Activated CD4-positive, alpha-beta T cell treated with anti-CD3 and anti-CD28 coated beads for 1 hour (primary cell): ENCODE measurements around the gene ESRRA.

Source experiments
- DNase-seq: peaks from one replicate; pipeline ENCODE4 v3.0.0-alpha.2; 2020

The ESRRA gene

DNA sequence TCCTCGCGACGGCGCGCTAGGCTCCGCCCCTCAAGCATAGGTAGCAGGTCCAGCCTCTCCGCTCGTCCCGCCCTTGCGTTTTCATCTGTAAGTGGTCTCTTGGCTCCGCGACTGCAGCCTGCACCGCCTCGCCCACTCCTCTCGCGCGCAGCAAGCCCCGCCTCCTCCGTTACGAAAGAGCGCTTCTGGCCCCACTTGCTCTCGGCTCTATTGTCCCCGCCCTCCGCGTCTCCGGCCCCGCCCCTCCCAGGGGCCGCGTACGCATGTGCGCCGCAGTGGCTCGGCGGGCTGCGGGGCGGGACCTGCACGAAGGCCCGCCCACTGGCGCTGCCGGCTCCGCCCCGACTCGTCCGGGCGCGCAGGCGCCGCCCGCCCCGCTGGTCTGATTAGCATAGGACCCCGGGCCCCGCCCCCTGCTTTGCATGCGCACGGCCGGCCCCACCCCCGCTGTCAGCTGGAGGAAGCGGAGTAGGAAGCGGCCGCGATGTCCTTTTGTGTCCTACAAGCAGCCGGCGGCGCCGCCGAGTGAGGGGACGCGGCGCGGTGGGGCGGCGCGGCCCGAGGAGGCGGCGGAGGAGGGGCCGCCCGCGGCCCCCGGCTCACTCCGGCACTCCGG lies at the start of gene ESRRA:
TSS of gene ESRRA (plus strand) at position 450 of the 616 bp plus-strand sequence. CDS start 1,656 bp downstream, outside the sequence.
- DNase-seq, result peak; percentile 100

DNA sequence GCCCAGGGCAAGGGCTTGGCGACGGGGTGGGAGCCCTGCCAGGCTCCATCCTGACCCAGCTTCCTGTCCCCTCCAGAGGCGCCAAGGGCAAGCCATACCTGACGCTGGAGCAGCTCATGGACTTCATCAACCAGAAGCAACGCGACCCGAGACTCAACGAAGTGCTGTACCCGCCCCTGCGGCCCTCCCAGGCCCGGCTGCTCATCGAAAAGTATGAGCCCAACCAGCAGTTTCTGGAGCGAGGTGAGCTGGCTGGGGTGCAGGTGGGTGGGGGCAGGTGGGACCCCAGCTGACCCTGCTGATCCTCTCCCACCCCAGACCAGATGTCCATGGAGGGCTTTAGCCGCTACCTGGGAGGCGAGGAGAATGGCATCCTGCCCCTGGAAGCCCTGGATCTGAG lies 49.0 kb upstream of the ESRRA start:
- no peak for DNase-seq

DNA sequence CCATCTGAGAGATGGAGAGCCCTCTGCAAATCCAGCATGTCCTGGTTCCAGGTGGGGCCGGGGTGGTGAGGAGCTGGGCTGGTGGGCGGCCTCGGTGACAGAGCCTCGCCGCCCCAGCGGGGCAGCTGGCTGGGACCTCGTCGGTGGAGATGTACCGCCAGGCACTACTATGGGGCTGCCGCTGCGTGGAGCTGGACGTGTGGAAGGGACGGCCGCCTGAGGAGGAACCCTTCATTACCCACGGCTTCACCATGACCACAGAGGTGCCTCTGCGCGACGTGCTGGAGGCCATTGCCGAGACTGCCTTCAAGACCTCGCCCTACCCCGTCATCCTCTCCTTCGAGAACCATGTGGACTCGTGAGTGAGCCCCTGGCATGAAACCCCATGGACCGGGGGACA lies 47.0 kb upstream of the ESRRA start:
- no peak for DNase-seq

DNA sequence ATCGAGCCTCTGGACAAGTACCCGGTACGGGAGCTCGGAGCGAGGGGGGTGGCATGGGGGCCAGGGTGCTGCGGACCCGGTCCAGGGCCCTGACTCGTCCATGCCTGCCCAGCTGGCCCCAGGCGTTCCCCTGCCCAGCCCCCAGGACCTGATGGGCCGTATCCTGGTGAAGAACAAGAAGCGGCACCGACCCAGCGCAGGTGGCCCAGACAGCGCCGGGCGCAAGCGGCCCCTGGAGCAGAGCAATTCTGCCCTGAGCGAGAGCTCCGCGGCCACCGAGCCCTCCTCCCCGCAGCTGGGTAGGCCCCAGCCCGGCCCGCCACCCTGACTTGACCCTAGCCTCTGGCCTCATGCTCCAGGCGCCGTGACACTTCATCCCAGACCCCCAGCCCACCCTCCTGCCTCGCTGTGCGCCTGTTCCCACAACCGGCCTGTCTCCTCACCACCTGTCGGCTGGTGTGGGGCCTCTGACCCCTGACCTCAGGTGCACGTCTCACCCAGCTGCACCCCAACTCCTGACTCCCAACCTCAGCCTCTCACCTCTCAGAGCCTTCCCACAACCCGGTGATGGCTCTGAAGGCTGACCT lies 46.3 kb upstream of the ESRRA start:
- no peak for DNase-seq

DNA sequence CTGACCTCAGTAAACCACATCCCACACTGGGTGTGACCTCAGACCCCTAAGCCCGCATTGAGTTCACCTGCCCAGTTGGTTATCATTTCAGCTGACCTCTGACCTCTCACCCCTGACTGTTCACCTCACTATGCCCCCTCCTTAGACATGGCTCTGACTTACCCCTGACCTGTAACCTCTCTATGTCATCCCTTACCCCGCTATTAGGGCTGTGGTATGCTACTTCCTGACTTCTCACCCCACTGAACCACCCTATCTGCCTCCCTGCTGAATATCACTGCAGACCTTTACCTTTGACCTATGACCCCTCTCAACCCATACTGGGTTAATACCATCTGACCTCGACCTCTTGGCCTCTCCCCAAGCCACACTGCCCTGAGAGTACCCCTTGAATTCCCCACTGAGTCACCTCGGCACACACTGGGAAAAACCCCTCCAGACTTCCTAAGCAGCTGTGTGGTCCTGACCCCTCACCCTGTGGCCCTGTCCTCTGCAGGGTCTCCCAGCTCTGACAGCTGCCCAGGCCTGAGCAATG lies 45.7 kb upstream of the ESRRA start:
- no peak for DNase-seq

DNA sequence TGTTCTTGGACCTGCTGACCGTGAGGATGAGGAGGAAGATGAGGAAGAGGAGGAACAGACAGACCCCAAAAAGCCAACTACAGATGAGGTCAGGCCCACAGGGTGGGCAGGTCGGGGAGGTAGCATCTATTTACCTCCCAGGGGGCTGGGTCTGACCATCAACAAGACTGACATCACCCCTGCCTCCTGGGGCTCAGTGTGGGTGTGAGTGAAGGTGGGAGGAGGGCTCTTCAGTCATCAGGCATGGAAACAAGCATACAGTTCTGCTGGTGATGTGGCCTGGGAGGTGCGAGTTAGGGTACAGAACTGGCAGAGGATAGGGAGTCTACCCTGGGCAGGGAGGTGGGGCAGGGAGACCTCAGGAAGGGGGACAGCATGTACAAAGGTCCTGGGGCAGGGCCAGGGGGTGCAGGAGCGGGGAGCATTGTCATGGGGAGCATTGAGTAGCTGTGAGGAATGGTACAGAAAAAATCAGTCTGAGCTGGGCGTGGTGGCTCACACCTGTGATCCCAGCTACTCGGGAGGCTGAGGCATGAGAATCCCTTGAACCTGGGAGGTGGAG lies 45.1 kb upstream of the ESRRA start:
- no peak for DNase-seq

DNA sequence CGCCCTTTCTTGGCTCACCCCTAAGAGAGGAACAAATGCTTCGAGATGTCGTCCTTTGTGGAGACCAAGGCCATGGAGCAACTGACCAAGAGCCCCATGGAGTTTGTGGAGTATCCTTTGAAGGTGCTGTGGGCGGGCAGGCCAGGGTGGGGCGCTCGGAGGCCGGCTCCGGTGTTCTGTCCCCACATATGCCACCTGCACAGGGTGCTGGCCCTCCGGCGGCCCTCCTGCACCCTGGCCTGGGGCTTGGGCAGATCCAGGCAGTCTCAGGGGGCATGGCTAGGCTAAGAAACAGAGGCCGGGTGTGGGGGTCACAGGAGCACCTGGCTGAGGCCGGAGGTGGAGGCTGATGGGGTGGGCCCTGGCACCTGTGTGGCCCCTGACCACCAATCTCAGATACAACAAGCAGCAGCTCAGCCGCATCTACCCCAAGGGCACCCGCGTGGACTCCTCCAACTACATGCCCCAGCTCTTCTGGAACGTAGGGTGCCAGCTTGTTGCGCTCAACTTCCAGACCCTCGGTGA lies 43.7 kb upstream of the ESRRA start:
- no peak for DNase-seq

DNA sequence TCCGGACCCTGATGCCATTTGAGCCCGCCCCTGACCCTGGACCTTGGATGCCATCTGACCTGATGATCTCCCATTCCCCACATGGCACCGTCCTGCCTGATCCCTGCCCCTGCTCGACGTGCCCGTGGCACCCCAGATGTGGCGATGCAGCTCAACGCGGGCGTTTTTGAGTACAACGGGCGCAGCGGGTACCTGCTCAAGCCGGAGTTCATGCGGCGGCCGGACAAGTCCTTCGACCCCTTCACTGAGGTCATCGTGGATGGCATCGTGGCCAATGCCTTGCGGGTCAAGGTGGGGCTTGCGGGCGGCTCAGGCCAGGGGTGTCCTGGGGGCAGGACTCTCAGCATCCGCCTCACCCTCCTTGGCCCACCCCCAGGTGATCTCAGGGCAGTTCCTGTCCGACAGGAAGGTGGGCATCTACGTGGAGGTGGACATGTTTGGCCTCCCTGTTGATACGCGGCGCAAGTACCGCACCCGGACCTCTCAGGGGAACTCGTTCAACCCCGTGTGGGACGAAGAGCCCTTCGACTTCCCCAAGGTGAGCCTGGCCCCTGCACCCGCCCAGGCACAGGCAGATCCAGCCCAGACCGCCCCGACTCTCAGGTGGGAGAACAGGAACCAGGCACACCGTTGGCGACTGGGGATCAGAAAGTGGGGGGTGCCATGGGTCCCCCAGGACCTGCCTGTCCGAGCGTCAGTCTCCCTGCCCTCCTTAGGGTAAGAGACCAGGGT lies 42.9 kb upstream of the ESRRA start:
- no peak for DNase-seq

DNA sequence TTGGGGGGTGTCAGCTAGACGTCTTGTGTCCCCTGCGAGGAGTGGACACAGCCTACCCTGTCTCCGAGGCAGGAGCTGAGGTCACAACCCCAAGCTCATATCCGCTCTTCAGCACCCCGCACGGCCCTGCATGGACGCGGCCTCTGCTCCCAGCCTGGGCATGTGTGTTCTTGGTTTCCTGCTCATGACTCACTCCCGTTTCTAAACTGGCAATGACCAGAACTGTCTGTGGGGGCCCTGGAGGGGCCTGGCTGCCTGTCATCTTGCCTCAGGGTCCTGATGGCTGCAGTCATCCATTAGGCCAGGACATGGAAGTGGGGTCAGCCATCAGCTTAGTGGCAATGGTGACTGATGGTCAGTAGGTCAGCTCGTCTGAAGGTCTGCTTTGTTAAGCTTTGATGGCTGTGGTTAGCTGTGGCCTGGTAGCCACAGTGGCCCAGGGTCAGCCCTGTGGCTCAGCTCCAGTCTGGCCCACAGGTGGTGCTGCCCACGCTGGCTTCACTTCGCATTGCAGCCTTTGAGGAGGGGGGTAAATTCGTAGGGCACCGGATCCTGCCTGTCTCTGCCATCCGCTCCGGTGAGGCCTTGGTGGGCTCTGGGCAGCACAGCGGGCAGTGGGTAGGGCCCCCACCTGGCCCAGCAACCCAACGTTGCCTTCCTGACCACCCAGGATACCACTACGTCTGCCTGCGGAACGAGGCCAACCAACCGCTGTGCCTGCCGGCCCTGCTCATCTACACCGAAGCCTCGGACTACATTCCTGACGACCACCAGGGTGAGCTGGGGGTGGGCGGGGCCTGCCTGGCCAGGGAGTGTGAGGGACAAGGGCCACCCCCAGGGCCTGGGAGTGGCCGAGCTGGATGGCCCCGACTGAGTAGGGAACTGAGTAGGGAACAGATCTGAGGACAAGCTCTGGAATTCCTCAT lies 42.0 kb upstream of the ESRRA start:
- DNase-seq, result no peak

DNA sequence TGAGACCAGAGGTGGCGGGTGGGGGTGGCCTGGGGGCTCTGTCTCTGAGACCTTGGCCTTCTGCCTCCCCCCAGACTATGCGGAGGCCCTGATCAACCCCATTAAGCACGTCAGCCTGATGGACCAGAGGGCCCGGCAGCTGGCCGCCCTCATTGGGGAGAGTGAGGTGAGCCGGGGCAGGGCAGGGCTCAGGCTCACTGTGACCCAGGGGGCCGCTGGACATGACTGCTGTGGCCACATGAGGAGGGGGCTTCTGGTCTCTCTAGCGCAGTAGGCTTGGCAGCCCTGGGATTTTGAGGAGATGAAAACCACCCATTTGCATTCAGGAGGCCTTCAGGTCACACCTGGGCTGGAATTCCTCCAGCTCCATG lies 41.4 kb upstream of the ESRRA start:
- DNase-seq, result no peak

DNA sequence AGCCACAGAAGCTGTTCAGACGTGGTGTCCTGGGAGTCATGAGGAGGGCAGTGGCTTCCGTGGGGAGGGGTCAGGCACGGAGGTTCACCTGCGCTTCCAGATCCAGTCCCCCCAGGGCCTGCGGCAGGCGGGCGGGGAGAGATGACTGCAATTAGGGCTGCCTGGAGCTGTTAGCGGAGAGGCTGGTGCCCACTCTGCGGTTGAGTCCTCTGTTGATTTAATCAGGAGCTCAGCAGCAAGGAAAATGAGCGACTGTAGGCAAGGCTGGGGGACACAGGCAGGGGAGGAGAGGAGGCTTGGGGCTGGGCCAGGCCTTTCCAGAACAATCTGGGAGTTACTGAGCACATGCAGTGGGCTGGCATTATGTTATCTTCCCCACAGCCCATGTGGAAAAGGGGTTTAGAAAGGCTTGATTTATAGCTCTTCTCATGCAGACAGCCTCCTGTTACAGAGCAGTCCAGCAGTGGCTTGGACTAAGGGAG lies 40.9 kb upstream of the ESRRA start:
- no peak for DNase-seq

DNA sequence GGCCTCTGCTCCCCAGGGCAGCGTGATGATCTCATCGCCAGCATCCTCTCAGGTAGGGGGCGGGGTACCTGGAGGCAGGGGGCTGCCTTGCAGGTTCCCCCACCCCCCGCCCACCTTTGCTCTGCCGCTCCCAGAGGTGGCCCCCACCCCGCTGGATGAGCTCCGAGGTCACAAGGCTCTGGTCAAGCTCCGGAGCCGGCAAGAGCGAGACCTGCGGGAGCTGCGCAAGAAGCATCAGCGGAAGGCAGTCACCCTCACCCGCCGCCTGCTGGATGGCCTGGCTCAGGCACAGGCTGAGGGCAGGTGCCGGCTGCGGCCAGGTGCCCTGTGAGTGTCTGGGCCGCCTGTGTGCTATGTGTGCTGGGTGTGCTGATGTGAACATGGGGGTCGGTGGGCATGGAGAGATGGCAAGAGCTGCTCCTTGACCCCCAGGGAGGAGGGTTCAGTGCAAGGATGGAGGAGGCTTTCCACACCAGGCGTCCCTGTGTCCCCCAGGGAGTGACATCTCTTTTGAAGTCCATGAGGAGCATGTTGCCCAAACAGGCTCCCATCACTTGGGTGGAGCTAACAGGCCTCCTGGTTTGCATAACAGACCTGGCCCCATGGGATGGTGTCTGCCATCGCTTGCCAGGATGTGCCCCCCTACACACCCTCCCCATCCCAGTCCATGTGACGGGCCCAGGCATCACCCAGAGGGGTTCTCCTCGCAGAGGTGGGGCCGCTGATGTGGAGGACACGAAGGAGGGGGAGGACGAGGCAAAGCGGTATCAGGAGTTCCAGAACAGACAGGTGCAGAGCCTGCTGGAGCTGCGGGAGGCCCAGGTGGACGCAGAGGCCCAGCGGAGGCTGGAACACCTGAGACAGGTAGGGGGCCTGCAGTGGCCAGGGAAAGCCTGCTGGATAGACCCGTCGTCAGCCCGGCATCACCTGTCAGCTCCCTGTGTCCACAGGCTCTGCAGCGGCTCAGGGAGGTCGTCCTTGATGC lies 39.9 kb upstream of the ESRRA start:
- DNase-seq, result no peak

DNA sequence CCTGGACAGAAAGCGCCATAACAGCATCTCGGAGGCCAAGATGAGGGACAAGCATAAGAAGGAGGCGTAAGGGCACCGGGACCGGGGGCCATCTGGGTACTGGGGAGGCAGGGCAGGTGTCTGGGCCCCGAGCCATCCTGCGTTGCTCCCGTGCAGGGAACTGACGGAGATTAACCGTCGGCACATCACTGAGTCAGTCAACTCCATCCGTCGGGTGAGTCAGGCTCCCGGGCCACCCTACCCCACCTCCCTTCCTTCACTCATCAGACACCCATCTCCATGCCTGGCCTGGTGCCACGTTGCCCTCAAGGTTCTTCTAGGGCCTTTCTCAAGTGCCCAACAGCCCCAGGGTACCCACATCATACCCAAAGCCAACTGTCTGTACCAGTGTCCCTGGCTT lies 39.0 kb upstream of the ESRRA start:
- DNase-seq, result no peak

DNA sequence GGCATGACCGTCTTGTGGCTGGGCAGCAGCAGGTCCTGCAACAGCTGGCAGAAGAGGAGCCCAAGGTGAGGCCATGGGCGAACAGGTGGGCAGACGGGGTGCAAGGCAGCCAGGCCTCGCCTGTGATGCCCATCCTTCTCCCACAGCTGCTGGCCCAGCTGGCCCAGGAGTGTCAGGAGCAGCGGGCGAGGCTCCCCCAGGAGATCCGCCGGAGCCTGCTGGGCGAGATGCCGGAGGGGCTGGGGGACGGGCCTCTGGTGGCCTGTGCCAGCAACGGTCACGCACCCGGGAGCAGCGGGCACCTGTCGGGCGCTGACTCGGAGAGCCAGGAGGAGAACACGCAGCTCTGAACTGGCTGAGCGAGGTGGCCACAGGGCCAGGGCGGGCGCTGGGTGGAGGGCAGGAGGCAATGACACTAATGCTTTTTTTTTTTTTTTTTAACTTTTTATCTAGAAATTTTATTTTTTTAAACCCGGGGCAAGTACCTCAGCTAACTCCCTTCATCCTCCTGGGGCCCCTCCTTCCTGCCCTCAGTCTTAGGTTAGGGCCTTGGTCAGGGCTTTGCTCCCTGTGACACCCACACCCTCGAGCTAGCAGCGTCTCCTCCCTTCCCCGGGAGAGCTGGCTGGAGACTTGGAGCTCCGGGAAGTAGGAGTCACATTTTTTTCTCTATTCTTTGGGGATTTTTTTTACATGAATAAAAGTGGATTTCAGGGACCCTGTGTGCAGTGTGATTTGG lies 37.9 kb upstream of the ESRRA start:
- no peak for DNase-seq

DNA sequence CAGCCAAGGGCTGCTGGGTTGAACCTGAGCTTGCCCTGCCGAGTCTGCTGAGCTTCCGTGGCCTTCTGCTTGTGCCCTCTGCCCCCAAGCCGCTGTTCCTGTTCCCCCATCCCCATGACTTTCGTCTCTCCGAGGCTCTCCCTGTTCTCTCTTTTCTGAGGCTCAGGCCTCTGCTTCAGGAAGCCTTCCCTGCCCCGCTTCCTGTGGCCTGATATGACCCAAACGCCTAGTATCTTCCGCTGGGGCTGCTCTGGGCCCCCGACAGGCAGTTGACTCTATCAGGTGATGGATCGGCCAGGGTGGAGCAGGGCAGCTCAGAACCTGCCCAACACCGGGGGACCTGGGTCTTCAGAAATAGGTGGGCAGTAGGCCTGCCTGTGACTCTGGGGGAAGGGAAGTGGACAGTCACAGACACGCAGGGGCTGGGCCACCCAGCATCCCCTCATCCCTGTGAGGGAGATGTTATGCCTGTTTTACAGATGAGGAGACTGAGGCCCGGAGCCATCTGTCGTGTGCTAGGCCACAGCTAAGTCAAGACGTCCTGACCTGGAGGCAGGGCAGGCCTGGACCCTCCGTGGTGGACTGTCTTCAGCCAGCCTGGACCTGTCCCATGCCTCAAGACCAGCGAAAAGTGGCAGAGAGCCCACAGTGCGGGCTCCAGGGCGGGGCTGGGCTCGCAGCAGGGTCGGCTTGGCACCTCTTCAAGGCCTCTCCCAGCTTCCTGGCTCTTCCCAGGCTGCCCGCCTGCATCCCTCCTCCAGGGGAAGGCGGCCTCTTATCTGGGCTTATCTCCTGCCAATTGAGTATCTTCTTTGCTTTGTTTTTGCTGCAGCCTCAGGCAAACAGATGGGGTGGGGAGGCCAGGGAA lies 37.1 kb upstream of the ESRRA start:
- DNase-seq, result no peak

DNA sequence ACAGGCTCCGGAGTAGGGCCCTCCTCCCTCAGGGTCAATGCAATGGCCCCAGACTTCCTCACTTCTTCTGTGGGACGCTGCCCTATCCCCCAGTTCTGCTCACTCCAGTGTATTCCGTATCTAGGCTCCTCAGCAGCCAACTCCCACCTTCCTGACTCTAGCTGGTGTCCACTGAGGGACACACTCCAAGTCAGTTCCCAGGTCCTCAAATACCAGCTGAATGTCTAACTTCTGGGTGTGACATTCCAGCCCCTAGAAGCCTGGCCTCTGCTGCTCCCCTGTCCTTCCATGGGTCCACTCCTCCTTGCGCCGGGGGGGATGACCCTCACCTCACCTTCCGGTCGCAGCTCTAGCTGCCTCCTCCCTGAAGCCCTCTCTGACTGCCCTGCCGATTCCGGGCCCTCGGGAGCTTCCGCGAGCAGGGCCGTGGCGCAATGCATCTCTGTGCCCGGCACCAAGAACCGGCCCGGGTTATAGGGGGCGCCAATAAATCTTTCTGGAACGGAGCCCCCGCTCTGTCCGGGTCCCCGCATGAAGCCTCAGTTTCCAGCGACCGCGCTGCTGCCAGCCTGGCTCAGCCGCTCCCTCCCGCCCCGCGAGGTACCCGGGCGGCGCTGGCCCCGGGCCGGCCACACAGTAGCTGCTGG lies 36.3 kb upstream of the ESRRA start:
- peak; percentile 31 for DNase-seq

DNA sequence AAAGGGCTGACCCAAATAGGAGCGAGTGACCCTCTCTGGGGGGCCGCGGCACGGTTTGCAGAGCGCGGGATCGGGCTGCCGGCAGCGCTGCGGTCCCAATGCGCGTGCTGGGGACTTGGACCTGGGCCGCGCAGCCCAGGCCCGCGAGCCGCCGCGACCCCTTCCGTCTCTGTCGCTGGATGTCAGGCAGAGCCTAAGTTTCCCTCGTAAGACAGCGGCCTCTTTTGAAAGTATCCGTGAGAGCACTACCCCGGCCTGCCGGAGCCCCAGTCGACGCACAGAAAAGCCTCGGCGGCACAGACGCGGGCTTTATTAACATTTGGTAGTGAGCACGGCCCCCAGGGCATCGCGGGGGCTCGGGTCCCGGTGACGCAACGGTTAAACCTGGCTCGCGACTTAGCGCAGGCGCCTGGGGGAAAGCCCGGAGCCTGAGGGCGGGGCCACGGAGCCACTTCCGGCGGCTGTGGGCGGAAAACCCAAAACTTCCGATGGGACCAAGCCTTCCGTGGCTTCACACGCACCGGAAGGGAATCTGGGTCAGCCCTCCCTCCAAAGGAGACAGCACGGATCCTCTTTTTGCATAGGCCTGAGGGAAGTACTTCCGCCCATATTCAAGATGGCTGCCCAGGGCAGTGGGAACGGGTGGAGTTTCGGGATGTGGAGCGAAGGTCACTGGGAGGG lies 35.6 kb upstream of the ESRRA start:
- peak; percentile 95 for DNase-seq
